ENCODE data around the gene MID2.
"Not testable (repeated sequence)": the region's sequence is repeated elsewhere in the genome, so short reads cannot be mapped to it uniquely, and the experiment has no call there.

MID2 gene

DNA sequence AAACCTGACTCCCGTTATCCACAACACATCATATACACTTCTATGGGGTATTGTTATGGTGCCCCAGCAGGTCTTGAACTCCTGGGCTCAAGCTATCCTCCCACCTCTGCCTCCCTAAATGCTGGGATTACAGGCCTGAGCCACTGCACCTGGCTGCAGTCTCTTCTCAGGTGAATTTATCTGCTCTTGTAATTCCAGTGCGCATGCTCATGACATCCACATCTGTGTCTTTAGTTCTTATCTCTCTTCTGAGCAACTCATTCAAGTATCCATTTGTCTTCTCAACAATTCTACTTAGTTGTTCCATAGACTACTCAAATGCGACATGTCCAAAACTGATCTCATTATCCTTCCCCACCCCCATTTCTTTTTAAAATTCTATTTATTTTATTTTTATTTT, 20.5 kb upstream of the MID2 start:
- WGBS (ENCODE audit: insufficient coverage): 90% methylated on average over 2 of the region's 3 CpGs

DNA sequence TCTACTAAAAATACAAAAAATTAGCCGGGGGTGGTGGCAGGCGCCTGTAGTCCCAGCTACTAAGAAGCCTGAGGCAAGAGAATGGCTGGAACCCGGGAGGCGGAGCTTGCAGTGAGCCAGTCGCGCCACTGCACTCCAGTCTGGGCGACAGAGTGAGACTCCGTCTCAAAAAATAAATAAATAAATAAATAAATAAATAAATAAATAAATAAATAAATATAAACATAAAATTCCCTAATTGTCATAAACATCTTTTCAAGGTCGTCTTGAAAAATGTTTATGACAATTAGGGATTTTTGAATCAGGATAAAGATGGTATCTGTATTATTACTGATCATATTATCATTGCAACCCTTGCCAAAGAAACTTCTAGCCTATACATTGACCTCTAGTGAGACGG, 15.6 kb upstream of the MID2 start:
- CTCF ChIA-PET; H3K4me1 ChIP-seq (ENCODE audit: control extremely low read depth in 1 of 4, control insufficient read depth in 4 of 4, insufficient read depth in 4 of 4, low read length in 3 of 4); H3K9me3 ChIP-seq (ENCODE audit: control extremely low read depth in 1 of 5, control insufficient read depth in 4 of 5, insufficient read depth in 2 of 5, low read depth in 1 of 5, low read length in 4 of 5); H3K4me3 ChIP-seq (ENCODE audit: control insufficient read depth in 1 of 7, extremely low read depth in 1 of 7, insufficient read depth in 4 of 7, low read depth in 2 of 7, low read length in 6 of 7); H3K36me3 ChIP-seq (ENCODE audit: control insufficient read depth in 4 of 4, insufficient read depth in 4 of 4, low read length in 3 of 4); POLR2A ChIA-PET; DNase-seq; H3K27ac ChIP-seq (ENCODE audit: insufficient read depth in 1 of 2, low read depth in 1 of 2, low read length in 2 of 2, poor library complexity in 1 of 2, severe bottlenecking in 2 of 2): not testable (repeated sequence)
- 94% methylated on average over 3 of the region's 10 CpGs for WGBS (ENCODE audit: insufficient coverage)
- H3K27me3 ChIP-seq (replicated peaks in 2 of 5; ENCODE audit: control insufficient read depth in 4 of 5, insufficient read depth in 5 of 5, low read length in 4 of 5): peaks cover 0 to 14% (median 0%) of the 10 kb centered on the region in 5 experiments

More for the DNA sequence above, 20.5 kb upstream of the MID2 start:
- H3K27ac ChIP-seq (ENCODE audit: insufficient read depth in 1 of 2, low read depth in 1 of 2, low read length in 2 of 2, poor library complexity in 1 of 2, severe bottlenecking in 2 of 2): no peak overlapping the region
- no peak overlapping the region for H3K4me3 ChIP-seq (ENCODE audit: control insufficient read depth in 1 of 7, extremely low read depth in 1 of 7, insufficient read depth in 4 of 7, low read depth in 2 of 7, low read length in 6 of 7)
- peaks cover 0 to 5% (median 0%) of the 10 kb centered on the region in 5 experiments for H3K27me3 ChIP-seq (replicated peaks in 2 of 5; ENCODE audit: control insufficient read depth in 4 of 5, insufficient read depth in 5 of 5, low read length in 4 of 5)
- ChIA-PET CTCF (no interaction called here), POLR2A (no interaction called here)
- DNase-seq: no peak
- no peaks in the 10 kb centered on the region for H3K36me3 ChIP-seq (ENCODE audit: control insufficient read depth in 4 of 4, insufficient read depth in 4 of 4, low read length in 3 of 4)
- peaks cover 0 to 1% (median 0%) of the 10 kb centered on the region in 5 experiments for H3K9me3 ChIP-seq (ENCODE audit: control extremely low read depth in 1 of 5, control insufficient read depth in 4 of 5, insufficient read depth in 2 of 5, low read depth in 1 of 5, low read length in 4 of 5)
- no peaks in the 10 kb centered on the region for H3K4me1 ChIP-seq (ENCODE audit: control extremely low read depth in 1 of 4, control insufficient read depth in 4 of 4, insufficient read depth in 4 of 4, low read length in 3 of 4)

DNA sequence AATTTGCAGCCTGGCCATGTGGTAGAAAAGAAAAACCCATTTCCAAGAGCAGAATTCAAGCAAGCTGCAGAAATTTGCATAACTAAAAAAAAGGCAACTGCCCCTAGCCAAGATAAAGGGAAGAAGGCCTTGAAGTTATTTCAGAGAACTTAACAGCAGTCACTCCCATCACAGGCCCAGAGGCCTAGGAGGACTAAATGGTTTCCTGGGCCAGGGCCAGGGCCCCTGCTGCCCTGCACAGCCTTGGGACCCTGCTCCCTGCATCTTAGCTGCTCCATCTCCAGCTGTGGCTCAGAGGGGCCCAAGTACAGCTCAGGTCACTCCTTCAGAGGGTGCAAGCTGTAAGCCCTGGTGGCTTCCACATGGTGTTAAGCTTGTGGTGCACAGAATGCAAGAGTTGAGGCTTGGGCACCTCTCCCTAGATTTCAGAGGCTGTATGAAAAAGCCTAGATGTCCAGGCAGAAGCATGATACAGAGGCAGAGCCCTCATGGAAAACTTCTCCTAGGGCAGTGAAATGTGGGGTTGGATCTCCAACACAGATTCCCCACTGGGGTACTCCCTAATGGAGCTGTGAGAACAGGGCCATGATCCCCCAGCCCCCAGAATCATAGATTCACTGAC, 6.7 kb upstream of the MID2 start:
- Histone ChIP-seq H3K36me3 (ENCODE audit: control insufficient read depth in 4 of 4, insufficient read depth in 4 of 4, low read length in 3 of 4) (no peaks in the 10 kb centered on the region), H3K27me3 (replicated peaks in 2 of 5; ENCODE audit: control insufficient read depth in 4 of 5, insufficient read depth in 5 of 5, low read length in 4 of 5) (peaks cover 0 to 6% (median 2%) of the 10 kb centered on the region in 5 experiments), H3K4me3 (ENCODE audit: control insufficient read depth in 1 of 7, extremely low read depth in 1 of 7, insufficient read depth in 4 of 7, low read depth in 2 of 7, low read length in 6 of 7) (no peak overlapping the region), H3K4me1 (ENCODE audit: control extremely low read depth in 1 of 4, control insufficient read depth in 4 of 4, insufficient read depth in 4 of 4, low read length in 3 of 4) (no peaks in the 10 kb centered on the region), H3K9me3 (ENCODE audit: control extremely low read depth in 1 of 5, control insufficient read depth in 4 of 5, insufficient read depth in 2 of 5, low read depth in 1 of 5, low read length in 4 of 5) (peaks cover 0 to 22% (median 13%) of the 10 kb centered on the region in 5 experiments), H3K27ac (ENCODE audit: insufficient read depth in 1 of 2, low read depth in 1 of 2, low read length in 2 of 2, poor library complexity in 1 of 2, severe bottlenecking in 2 of 2) (no peak overlapping the region)
- DNase-seq: no peak
- ChIA-PET POLR2A (no interaction called here), CTCF (no interaction called here)

DNA sequence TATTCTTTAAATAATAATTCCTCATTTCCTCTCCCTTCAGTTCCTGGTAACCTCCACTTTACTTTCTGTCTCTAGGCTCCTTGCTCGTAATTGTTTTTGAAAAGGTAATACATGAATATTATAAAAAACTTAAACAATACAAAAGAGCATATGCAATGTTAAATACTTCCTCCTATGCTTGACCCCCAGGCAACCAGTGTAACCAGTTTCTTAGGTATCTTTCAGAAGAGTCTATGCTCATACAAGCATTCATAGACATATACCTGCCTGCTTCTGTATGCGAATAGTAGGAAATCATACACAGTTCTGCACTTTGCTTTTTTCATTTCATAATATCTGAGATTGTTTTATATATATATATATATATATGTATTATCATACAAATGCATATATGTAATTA, 2.6 kb upstream of the MID2 start:
- ChIA-PET CTCF (no interaction called here), POLR2A (no interaction called here)
- Histone ChIP-seq H3K27me3 (replicated peaks in 2 of 5; ENCODE audit: control insufficient read depth in 4 of 5, insufficient read depth in 5 of 5, low read length in 4 of 5) (peaks cover 0 to 36% (median 11%) of the 10 kb centered on the region in 5 experiments), H3K4me3 (ENCODE audit: control insufficient read depth in 1 of 7, extremely low read depth in 1 of 7, insufficient read depth in 4 of 7, low read depth in 2 of 7, low read length in 6 of 7) (no peak overlapping the region), H3K27ac (ENCODE audit: insufficient read depth in 1 of 2, low read depth in 1 of 2, low read length in 2 of 2, poor library complexity in 1 of 2, severe bottlenecking in 2 of 2) (no peak overlapping the region), H3K36me3 (ENCODE audit: control insufficient read depth in 4 of 4, insufficient read depth in 4 of 4, low read length in 3 of 4) (no peaks in the 10 kb centered on the region), H3K4me1 (ENCODE audit: control extremely low read depth in 1 of 4, control insufficient read depth in 4 of 4, insufficient read depth in 4 of 4, low read length in 3 of 4) (peaks cover 0 to 10% (median 7%) of the 10 kb centered on the region in 4 experiments), H3K9me3 (ENCODE audit: control extremely low read depth in 1 of 5, control insufficient read depth in 4 of 5, insufficient read depth in 2 of 5, low read depth in 1 of 5, low read length in 4 of 5) (peaks cover 0 to 19% (median 11%) of the 10 kb centered on the region in 5 experiments)
- DNase-seq: no peak
- WGBS (ENCODE audit: insufficient coverage): no CpG with 5 or more reads among the region's 2 CpGs

DNA sequence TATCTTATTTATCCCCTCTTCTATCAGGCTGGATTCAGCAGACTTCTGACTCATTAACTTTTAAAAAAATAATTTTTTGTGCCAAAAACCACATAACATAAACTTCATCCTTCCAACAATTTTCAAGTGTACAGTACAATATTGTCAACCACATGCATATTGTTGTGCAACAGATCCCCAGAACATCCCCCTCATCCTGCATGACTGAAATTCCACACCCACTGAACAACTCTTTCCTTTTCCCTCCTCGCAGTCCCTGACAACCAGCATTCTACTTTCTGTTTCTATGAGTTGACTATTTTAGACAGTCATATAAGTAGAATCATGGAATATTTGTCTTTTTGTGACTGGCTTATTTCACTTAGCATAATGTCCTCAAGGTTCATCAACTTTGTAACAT, 2.2 kb upstream of the MID2 start:
- peaks cover 0 to 10% (median 7%) of the 10 kb centered on the region in 4 experiments for H3K4me1 ChIP-seq (ENCODE audit: control extremely low read depth in 1 of 4, control insufficient read depth in 4 of 4, insufficient read depth in 4 of 4, low read length in 3 of 4)
- WGBS (ENCODE audit: insufficient coverage): no CpG with 5 or more reads among the region's 1 CpG
- ChIA-PET POLR2A (no interaction called here), CTCF (no interaction called here)
- H3K4me3 ChIP-seq (ENCODE audit: control insufficient read depth in 1 of 7, extremely low read depth in 1 of 7, insufficient read depth in 4 of 7, low read depth in 2 of 7, low read length in 6 of 7): no peak overlapping the region
- H3K9me3 ChIP-seq (ENCODE audit: control extremely low read depth in 1 of 5, control insufficient read depth in 4 of 5, insufficient read depth in 2 of 5, low read depth in 1 of 5, low read length in 4 of 5): peaks cover 0 to 15% (median 11%) of the 10 kb centered on the region in 5 experiments
- peak in 1 of 3 donors; percentile 8 for DNase-seq
- H3K27ac ChIP-seq (ENCODE audit: insufficient read depth in 1 of 2, low read depth in 1 of 2, low read length in 2 of 2, poor library complexity in 1 of 2, severe bottlenecking in 2 of 2): no peak overlapping the region
- H3K27me3 ChIP-seq (replicated peaks in 2 of 5; ENCODE audit: control insufficient read depth in 4 of 5, insufficient read depth in 5 of 5, low read length in 4 of 5): peaks cover 0 to 37% (median 11%) of the 10 kb centered on the region in 5 experiments
- no peaks in the 10 kb centered on the region for H3K36me3 ChIP-seq (ENCODE audit: control insufficient read depth in 4 of 4, insufficient read depth in 4 of 4, low read length in 3 of 4)

DNA sequence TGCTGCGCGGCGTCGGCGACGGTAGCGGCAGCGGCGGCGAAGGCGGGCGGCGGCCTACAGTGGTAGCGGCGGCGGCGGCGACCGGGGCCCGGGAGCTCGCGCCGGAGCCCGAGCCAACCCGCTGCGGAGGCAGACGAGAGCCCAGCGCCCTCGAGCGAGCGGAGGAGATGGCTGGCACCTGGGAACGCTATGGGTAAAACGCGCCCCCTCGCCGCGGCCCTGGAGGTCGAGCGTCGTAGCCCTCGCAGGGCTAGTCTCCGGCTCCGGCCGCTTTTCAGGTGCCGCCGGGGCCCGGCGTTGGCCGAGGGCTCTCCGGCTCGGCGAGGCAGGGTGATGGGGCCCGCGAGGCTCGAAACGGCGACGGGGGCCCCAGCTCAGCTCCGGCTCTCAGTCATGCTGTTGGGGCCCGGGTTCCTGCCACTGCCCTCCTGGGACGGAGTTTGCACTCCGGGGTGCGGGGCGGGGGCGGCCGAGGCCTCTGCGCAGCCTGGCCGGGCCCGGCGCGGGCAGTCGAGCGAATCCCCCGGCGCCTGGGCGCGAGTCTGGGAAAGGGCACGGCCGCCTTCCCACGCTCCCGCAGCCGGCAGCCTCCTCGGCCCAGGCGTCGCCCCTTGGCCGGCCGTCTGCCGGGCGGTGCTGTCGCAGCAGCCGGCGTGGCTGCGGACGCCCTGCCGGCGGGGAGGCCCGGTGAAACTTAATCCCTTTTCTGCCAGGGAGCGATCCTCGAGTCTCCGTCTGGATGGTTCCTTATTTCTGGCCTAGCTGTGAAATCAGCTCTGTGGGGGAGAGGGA, 768 bp downstream of the MID2 start:
- peak in 2 of 3 donors; percentile 25 to 46 for DNase-seq
- H3K4me1 ChIP-seq (ENCODE audit: control extremely low read depth in 1 of 4, control insufficient read depth in 4 of 4, insufficient read depth in 4 of 4, low read length in 3 of 4): peaks cover 0 to 10% (median 7%) of the 10 kb centered on the region in 4 experiments
- H3K27me3 ChIP-seq (replicated peaks in 2 of 5; ENCODE audit: control insufficient read depth in 4 of 5, insufficient read depth in 5 of 5, low read length in 4 of 5): peaks cover 0 to 49% (median 23%) of the 10 kb centered on the region in 5 experiments
- H3K4me3 ChIP-seq (ENCODE audit: control insufficient read depth in 1 of 7, extremely low read depth in 1 of 7, insufficient read depth in 4 of 7, low read depth in 2 of 7, low read length in 6 of 7): peak overlapping the region in 5 of 7 experiments; percentile 6 to 66 (median 48)
- CTCF ChIA-PET: interaction anchor here (0.5 kb wide), 1 partner anchor 928 kb away, joined by 3 read pairs; no protein-coding TSS in a partner anchor
- no peaks in the 10 kb centered on the region for H3K36me3 ChIP-seq (ENCODE audit: control insufficient read depth in 4 of 4, insufficient read depth in 4 of 4, low read length in 3 of 4)
- POLR2A ChIA-PET: no interaction called here
- no peak overlapping the region for H3K27ac ChIP-seq (ENCODE audit: insufficient read depth in 1 of 2, low read depth in 1 of 2, low read length in 2 of 2, poor library complexity in 1 of 2, severe bottlenecking in 2 of 2)
- WGBS (ENCODE audit: insufficient coverage): 40% methylated on average over 69 of the region's 100 CpGs
- no peaks in the 10 kb centered on the region for H3K9me3 ChIP-seq (ENCODE audit: control extremely low read depth in 1 of 5, control insufficient read depth in 4 of 5, insufficient read depth in 2 of 5, low read depth in 1 of 5, low read length in 4 of 5)

Measured in common myeloid progenitor, CD34-positive (primary cell).